HG03135 (cell line): Measurements from ENCODE around the gene TCF12.
"Not testable (repeated sequence)": the region's sequence is repeated elsewhere in the genome, so short reads cannot be mapped to it uniquely, and the experiment has no call there.

Experiments used
- ATAC-seq: cut with Tn5 transposase; IDR thresholded peaks from one replicate; pipeline ENCODE4 v1.9.1; 2021; ENCODE audit warnings: mild to moderate bottlenecking, moderate library complexity; ENCODE audit not compliant: unreplicated experiment

Gene TCF12

GRCh38 chr15:56944485-56944884 lies 26.0 kb downstream of the TCF12 start:
- ATAC-seq, result no peak

GRCh38 chr15:56946150-56946549 lies 27.7 kb downstream of the TCF12 start:
- no peak for ATAC-seq

- ATAC-seq, result no peak
Measured at GRCh38 chr15:56948000-56948763, 29.7 kb downstream of the TCF12 start.

- no peak for ATAC-seq
Measured at GRCh38 chr15:56948764-56949101, 30.3 kb downstream of the TCF12 start.

- peak; percentile 69 for ATAC-seq
Measured at GRCh38 chr15:56950979-56951378, 32.5 kb downstream of the TCF12 start.

GRCh38 chr15:56953790-56954189 lies 35.3 kb downstream of the TCF12 start:
- no peak for ATAC-seq

- not testable (repeated sequence) for ATAC-seq
Measured at GRCh38 chr15:56955011-56955410, 36.6 kb downstream of the TCF12 start.

- ATAC-seq, result no peak
Measured at GRCh38 chr15:56956538-56956937, 38.1 kb downstream of the TCF12 start.

- ATAC-seq, result no peak
Measured at GRCh38 chr15:56957812-56958406, 39.5 kb downstream of the TCF12 start.

- ATAC-seq, result no peak
Measured at GRCh38 chr15:56959318-56959648, 40.8 kb downstream of the TCF12 start.

- ATAC-seq, result no peak
Measured at GRCh38 chr15:56960116-56960515, 41.7 kb downstream of the TCF12 start.

- no peak for ATAC-seq
Measured at GRCh38 chr15:56963126-56963525, 44.7 kb downstream of the TCF12 start.

- no peak for ATAC-seq
Measured at GRCh38 chr15:56963710-56964109, 45.3 kb downstream of the TCF12 start.

GRCh38 chr15:56964182-56964581 lies 45.7 kb downstream of the TCF12 start:
- ATAC-seq, result no peak

- ATAC-seq, result no peak
Measured at GRCh38 chr15:56965231-56966013, 47.0 kb downstream of the TCF12 start.

GRCh38 chr15:56967336-56967735 lies 48.9 kb downstream of the TCF12 start:
- ATAC-seq, result no peak

- ATAC-seq, result no peak
Measured at GRCh38 chr15:56968256-56968655, 49.8 kb downstream of the TCF12 start.

- no peak for ATAC-seq
Measured at GRCh38 chr15:56968821-56969220, 50.4 kb downstream of the TCF12 start.

- ATAC-seq, result no peak
Measured at GRCh38 chr15:56969265-56969895, 50.9 kb downstream of the TCF12 start.

- no peak for ATAC-seq
Measured at GRCh38 chr15:56971571-56971970, 53.1 kb downstream of the TCF12 start.

- no peak for ATAC-seq
Measured at GRCh38 chr15:56972016-56972415, 53.6 kb downstream of the TCF12 start.

- no peak for ATAC-seq
Measured at GRCh38 chr15:56972426-56972825, 54.0 kb downstream of the TCF12 start.
